ENCODE results near the gene BLACAT1. TPM values are rescaled to one million over a fixed set of nuclear protein-coding genes. Genes with fewer than 3 reads are reported as not detected.

Gene BLACAT1
- total and polyA plus RNA-seq, 12 donors: 0.03 to 0.08 (median 0.06) TPM; not detected in 8

DNA sequence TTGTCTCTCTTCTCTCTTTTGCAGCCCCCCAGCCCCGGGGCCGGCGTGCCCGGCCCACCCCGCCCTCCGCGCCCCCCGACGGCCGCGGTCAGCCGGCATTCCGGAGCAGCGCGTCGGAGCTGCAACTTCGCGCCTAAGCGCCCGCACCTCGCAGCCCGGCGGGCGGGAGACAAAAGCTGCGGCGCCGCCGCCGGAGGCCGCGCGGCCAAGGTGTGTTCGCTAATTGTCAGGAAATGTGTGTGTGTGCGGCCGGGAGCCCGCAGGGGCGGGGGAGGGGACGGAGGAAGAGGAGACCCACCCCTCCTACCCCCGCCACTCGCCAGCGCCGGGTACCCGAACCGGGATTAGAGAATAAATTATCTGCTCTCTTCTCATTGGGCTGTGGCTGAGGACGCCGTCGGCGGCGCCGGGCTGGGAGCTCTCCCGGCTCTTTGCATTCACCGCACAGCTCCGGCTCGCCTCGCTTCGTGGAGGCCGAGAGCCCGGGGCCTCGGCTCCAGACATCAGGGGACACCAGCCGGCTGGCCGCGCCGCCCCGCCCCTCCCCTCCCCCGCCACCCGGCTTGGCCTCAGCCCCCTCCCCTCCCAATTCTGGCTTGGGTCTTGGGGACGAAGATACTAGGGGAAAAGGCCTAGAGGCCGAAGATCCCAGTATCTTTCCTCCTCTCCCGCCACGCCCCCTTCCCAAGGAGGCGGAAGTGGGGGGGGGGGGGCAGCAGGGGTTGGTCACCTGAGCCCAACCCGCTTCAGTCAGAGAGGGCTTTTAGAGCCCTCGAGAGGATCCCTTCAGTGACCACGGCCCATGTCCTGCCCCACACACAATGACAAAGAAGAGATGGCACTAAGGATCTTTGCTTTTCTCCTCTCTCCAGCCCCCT lies 1.3 kb upstream of the BLACAT1 start:
- intact Hi-C loops (cut with DNase I): no loop called here
- H3K4me3 ChIP-seq: peak overlapping the region in 1 of 4 donors; percentile 26
- H3K4me1 ChIP-seq (replicated peaks in 1 of 2): peaks cover 0 to 21% of the 10 kb centered on the region in 2 donors
- no peak overlapping the region for H3K27ac ChIP-seq
- 2 to 7% (median 3%) methylated on average over 16 to 74 of the region's 74 CpGs for WGBS, 4 donors
- peaks cover 54% of the 10 kb centered on the region for H3K27me3 ChIP-seq
- H3K9me3 ChIP-seq (replicated peaks in 1 of 3): no peaks in the 10 kb centered on the region
- no peaks in the 10 kb centered on the region for H3K36me3 ChIP-seq (replicated peaks in 1 of 2)
- TF ChIP-seq, protein P1, sequence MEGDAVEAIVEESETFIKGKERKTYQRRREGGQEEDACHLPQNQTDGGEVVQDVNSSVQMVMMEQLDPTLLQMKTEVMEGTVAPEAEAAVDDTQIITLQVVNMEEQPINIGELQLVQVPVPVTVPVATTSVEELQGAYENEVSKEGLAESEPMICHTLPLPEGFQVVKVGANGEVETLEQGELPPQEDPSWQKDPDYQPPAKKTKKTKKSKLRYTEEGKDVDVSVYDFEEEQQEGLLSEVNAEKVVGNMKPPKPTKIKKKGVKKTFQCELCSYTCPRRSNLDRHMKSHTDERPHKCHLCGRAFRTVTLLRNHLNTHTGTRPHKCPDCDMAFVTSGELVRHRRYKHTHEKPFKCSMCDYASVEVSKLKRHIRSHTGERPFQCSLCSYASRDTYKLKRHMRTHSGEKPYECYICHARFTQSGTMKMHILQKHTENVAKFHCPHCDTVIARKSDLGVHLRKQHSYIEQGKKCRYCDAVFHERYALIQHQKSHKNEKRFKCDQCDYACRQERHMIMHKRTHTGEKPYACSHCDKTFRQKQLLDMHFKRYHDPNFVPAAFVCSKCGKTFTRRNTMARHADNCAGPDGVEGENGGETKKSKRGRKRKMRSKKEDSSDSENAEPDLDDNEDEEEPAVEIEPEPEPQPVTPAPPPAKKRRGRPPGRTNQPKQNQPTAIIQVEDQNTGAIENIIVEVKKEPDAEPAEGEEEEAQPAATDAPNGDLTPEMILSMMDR (IDR thresholded peaks at IDR 0.05): no peak
- no peak for TF ChIP-seq POLR2A (IDR thresholded peaks at IDR 0.05)
- DNase-seq: no peak

DNA sequence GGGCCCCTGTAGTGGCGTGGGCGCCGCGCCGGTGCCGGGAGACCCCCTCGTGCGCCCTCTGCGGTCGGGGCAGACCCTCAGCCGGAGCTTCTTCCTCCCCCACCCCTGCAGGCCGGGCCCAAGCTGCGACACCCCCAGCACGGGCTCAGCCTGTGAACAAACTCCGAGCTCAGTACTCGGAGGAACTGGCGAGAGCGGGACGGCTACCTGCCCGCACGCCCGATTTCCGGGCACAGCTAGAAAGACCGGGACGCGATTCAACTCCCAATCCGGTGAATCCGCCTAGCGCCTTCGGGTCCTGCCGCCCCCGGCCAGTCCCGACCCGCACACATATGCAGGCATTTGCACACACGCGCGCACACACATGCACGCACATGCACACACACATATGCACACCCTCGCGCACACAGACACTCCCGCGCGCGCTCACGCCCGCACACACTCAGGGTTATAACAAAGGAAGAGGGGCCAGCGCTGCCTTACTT lies 580 bp upstream of the BLACAT1 start:
- Histone ChIP-seq H3K4me1 (replicated peaks in 1 of 2) (peaks cover 0 to 21% of the 10 kb centered on the region in 2 donors), H3K27ac (no peak overlapping the region), H3K4me3 (peak overlapping the region in 1 of 4 donors; percentile 26), H3K9me3 (replicated peaks in 1 of 3) (no peaks in the 10 kb centered on the region), H3K27me3 (peaks cover 57% of the 10 kb centered on the region), H3K36me3 (replicated peaks in 1 of 2) (no peaks in the 10 kb centered on the region)
- 0 to 2% (median 1%) methylated on average over 15 to 47 of the region's 47 CpGs for WGBS, 4 donors
- intact Hi-C loops (cut with DNase I): no loop called here
- no peak for TF ChIP-seq POLR2A (IDR thresholded peaks at IDR 0.05)
- TF ChIP-seq, protein P1 (IDR thresholded peaks at IDR 0.05): no peak
- DNase-seq: no peak

DNA sequence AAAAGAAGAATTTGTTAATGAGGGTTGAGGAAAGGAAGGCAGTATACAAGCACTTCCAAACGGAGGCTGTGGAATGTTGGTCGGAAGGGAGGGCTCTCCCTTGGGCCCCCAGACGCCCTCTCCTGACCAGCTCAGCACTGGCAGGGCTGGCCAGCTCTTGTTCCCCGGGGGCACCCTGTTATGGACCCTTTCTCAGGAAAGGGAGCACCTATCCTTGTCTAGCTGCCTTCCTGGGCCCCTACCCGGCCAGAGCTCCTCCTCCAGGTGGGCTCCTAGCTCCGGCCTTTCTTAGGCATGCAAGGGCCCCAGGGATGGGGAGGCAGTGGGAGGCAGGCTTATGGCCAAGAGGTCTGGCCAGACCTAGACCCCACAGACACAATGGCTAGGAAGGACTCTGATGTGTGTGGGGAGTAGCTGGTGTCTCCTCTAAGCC lies 926 bp downstream of the BLACAT1 start:
- Histone ChIP-seq H3K9me3 (replicated peaks in 1 of 3) (no peaks in the 10 kb centered on the region), H3K4me3 (no peak overlapping the region), H3K27me3 (peaks cover 57% of the 10 kb centered on the region), H3K4me1 (replicated peaks in 1 of 2) (peaks cover 0 to 21% of the 10 kb centered on the region in 2 donors), H3K27ac (no peak overlapping the region), H3K36me3 (replicated peaks in 1 of 2) (no peaks in the 10 kb centered on the region)
- TF ChIP-seq POLR2A (IDR thresholded peaks at IDR 0.05): no peak
- TF ChIP-seq, protein P1 (IDR thresholded peaks at IDR 0.05): no peak
- no peak for DNase-seq
- intact Hi-C loops (cut with DNase I): no loop called here
- 22 to 43% (median 31%) methylated on average over 4 to 6 of the region's 6 CpGs for WGBS, 4 donors

DNA sequence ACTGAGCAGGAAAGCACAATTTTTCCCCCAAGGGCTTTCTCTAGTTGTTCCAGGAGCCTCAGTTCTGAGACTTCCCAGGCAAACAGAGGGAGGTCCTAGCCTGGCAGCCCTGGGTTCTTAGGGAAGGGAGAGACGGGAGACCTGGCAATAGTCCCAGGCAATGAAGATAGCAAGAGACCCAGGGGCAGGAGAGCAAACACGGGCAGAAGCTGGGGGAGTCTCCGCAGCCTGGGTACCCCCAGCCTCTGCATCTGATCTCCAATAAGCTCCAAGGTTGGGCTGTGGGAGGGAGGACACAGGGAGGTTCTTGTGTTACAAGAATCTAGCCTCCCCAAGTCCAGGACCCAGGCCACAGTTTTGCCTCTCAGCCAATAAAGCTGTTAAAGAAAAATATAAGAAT lies 2.4 kb downstream of the BLACAT1 start:
- Histone ChIP-seq H3K9me3 (replicated peaks in 1 of 3) (no peaks in the 10 kb centered on the region), H3K4me1 (replicated peaks in 1 of 2) (peaks cover 0 to 21% of the 10 kb centered on the region in 2 donors), H3K27me3 (peaks cover 54% of the 10 kb centered on the region), H3K4me3 (no peak overlapping the region), H3K36me3 (replicated peaks in 1 of 2) (no peaks in the 10 kb centered on the region), H3K27ac (no peak overlapping the region)
- WGBS, 4 donors: 32 to 51% (median 44%) methylated on average over 2 to 3 of the region's 3 CpGs
- intact Hi-C loops (cut with DNase I): no loop called here
- no peak for DNase-seq
- TF ChIP-seq, protein P1 (IDR thresholded peaks at IDR 0.05): no peak
- TF ChIP-seq POLR2A (IDR thresholded peaks at IDR 0.05): no peak
